ENCODE measurements around the gene ERG. TPM values are rescaled to one million over a fixed set of nuclear protein-coding genes. Genes with fewer than 3 reads are reported as not detected.

ERG gene
- total RNA-seq = 1 to 10 TPM; 4.6 to 7.0 (median 5.1) TPM

GRCh38 chr21:38498057-38498833 lies at the start of gene ERG:
Gene ERG (minus strand): TSS chr21:38498477. CDS start chr21:38498380, 97 bp downstream.
- H3K36me3 ChIP-seq = no peaks in the 10 kb centered on the region
- in situ Hi-C loops (cut with MboI; ENCODE audit: low sequenced_read_pairs in 4 of 4) = no loop called here
- ATAC-seq (peak; percentile 63 to 70), DNase-seq (no peak)
- no peaks in the 10 kb centered on the region for H3K27me3 ChIP-seq
- intact Hi-C loops (cut with DNase I; ENCODE audit: low total_unique reads) = no loop called here
- TF ChIP-seq POLR2A (IDR thresholded peaks at IDR 0.05) = peak; percentile 24 to 48
- no peak for TF ChIP-seq CTCF (IDR thresholded peaks at IDR 0.05 in 4 of 5, conservative IDR thresholded peaks at IDR 0.05 in 1 of 5)
- peak within 1 kb of the TSS; percentile 37 to 54 (median 44) for H3K4me3 ChIP-seq
- no peaks in the 10 kb centered on the region for H3K4me1 ChIP-seq
- peak within 1 kb of the TSS; percentile 68 to 81 (median 74) for H3K27ac ChIP-seq
- H3K9me3 ChIP-seq = no peaks in the 10 kb centered on the region

GRCh38 chr21:38544661-38545060 lies 46.4 kb upstream of the ERG start:
- ATAC-seq = no peak
- Histone ChIP-seq H3K9me3 (no peaks in the 10 kb centered on the region), H3K27me3 (no peaks in the 10 kb centered on the region), H3K4me3 (no peak overlapping the region), H3K27ac (no peak overlapping the region), H3K36me3 (no peaks in the 10 kb centered on the region), H3K4me1 (no peaks in the 10 kb centered on the region)
- no peak for DNase-seq
- TF ChIP-seq CTCF (IDR thresholded peaks at IDR 0.05 in 4 of 5, conservative IDR thresholded peaks at IDR 0.05 in 1 of 5) = no peak
- no peak for TF ChIP-seq POLR2A (IDR thresholded peaks at IDR 0.05)
- in situ Hi-C loops (cut with MboI; ENCODE audit: low sequenced_read_pairs in 4 of 4) = no loop called here
- intact Hi-C loops (cut with DNase I; ENCODE audit: low total_unique reads) = no loop called here

- TF ChIP-seq CTCF (IDR thresholded peaks at IDR 0.05 in 4 of 5, conservative IDR thresholded peaks at IDR 0.05 in 1 of 5) (no peak), POLR2A (IDR thresholded peaks at IDR 0.05) (no peak)
- Histone ChIP-seq H3K4me3 (no peak overlapping the region), H3K27ac (no peak overlapping the region), H3K27me3 (no peaks in the 10 kb centered on the region), H3K36me3 (no peaks in the 10 kb centered on the region), H3K9me3 (no peaks in the 10 kb centered on the region), H3K4me1 (no peaks in the 10 kb centered on the region)
- in situ Hi-C loops (cut with MboI; ENCODE audit: low sequenced_read_pairs in 4 of 4) = no loop called here
- DNase-seq (no peak), ATAC-seq (no peak)
- intact Hi-C loops (cut with DNase I; ENCODE audit: low total_unique reads) = no loop called here
Measured at GRCh38 chr21:38542263-38542662, 44.0 kb upstream of the ERG start.

- intact Hi-C loops (cut with DNase I; ENCODE audit: low total_unique reads) (no loop called here), in situ Hi-C loops (cut with MboI; ENCODE audit: low sequenced_read_pairs in 4 of 4) (no loop called here)
- TF ChIP-seq POLR2A (IDR thresholded peaks at IDR 0.05) = no peak
- TF ChIP-seq CTCF (IDR thresholded peaks at IDR 0.05 in 4 of 5, conservative IDR thresholded peaks at IDR 0.05 in 1 of 5) = no peak
- Histone ChIP-seq H3K9me3 (no peaks in the 10 kb centered on the region), H3K27me3 (no peaks in the 10 kb centered on the region), H3K4me3 (no peak overlapping the region), H3K36me3 (no peaks in the 10 kb centered on the region), H3K27ac (no peak overlapping the region), H3K4me1 (no peaks in the 10 kb centered on the region)
- ATAC-seq (no peak), DNase-seq (no peak)
Measured at GRCh38 chr21:38538353-38538752, 40.1 kb upstream of the ERG start.
